WTC11 (cell line): ENCODE data around the gene OAT.
A peak's percentile ranks its signal among the peaks of the same experiment; 100 is the strongest.

Experiments used
- ATF3 ChIP-seq: sonication (generic); formaldehyde crosslinking; conservative IDR thresholded peaks from 2 replicates; pipeline ENCODE4 v1.8.1; 2022; ENCODE audit warnings: mild to moderate bottlenecking, missing genetic modification reagents
- CBFB ChIP-seq: sonication (generic); formaldehyde crosslinking; IDR thresholded peaks from 2 replicates; pipeline ENCODE4 v1.8.1; 2022; ENCODE audit warnings: mild to moderate bottlenecking, low read depth, missing genetic modification reagents
- CREB1 ChIP-seq: sonication (generic); formaldehyde crosslinking; IDR thresholded peaks from 2 replicates; pipeline ENCODE4 v1.8.0; 2023; ENCODE audit warnings: mild to moderate bottlenecking, missing genetic modification reagents
- CREM ChIP-seq: sonication (generic); formaldehyde crosslinking; IDR thresholded peaks from 2 replicates; pipeline ENCODE4 v1.8.1; 2022; ENCODE audit warnings: mild to moderate bottlenecking, missing genetic modification reagents, moderate library complexity
- CTCF ChIP-seq: fragments of 200-600 bp; IDR thresholded peaks from 2 replicates; pipeline ENCODE4 v1.8.0; 2022; ENCODE audit warnings: antibody characterized with exemption
- ESRRA ChIP-seq: sonication (generic); formaldehyde crosslinking; IDR thresholded peaks from 2 replicates; pipeline ENCODE4 v1.8.1; 2022; ENCODE audit warnings: mild to moderate bottlenecking, missing genetic modification reagents, borderline replicate concordance
- FOXP1 ChIP-seq: sonication (generic); formaldehyde crosslinking; IDR thresholded peaks from 2 replicates; pipeline ENCODE4 v1.8.0; 2022; ENCODE audit warnings: missing genetic modification reagents, mild to moderate bottlenecking, moderate library complexity, borderline replicate concordance
- NFATC4 ChIP-seq: fragments of 250-450 bp; sonication (Bioruptor Pico); IDR thresholded peaks from 2 replicates; pipeline ENCODE4 v1.9.0; 2021; ENCODE audit warnings: mild to moderate bottlenecking
- ZBTB21 ChIP-seq: sonication (generic); formaldehyde crosslinking; IDR thresholded peaks from 2 replicates; pipeline ENCODE4 v1.8.1; 2023; ENCODE audit warnings: mild to moderate bottlenecking, missing genetic modification reagents, borderline replicate concordance
- TF ChIP-seq, protein P1 (sequence below): sonication (generic); formaldehyde crosslinking; IDR thresholded peaks from 2 replicates; pipeline ENCODE4 v1.8.0; 2022; ENCODE audit warnings: mild to moderate bottlenecking, missing genetic modification reagents
- TF ChIP-seq, protein P2 (sequence below): sonication (generic); formaldehyde crosslinking; IDR thresholded peaks from 2 replicates; pipeline ENCODE4 v1.8.1; 2023; ENCODE audit warnings: mild to moderate bottlenecking, missing genetic modification reagents, moderate library complexity

- TF ChIP-seq CTCF: no peak
- no peak for TF ChIP-seq NFATC4 (CRISPR knock-in tag)
- TF ChIP-seq ZBTB21 (CRISPR knock-in tag): no peak
- no peak for TF ChIP-seq ESRRA
- no peak for TF ChIP-seq CREM (CRISPR knock-in tag)
- no peak for TF ChIP-seq CREB1 (CRISPR knock-in tag)
- no peak for TF ChIP-seq FOXP1 (CRISPR knock-in tag)
- no peak for TF ChIP-seq CBFB
- TF ChIP-seq ATF3: no peak
- TF ChIP-seq, protein P1, sequence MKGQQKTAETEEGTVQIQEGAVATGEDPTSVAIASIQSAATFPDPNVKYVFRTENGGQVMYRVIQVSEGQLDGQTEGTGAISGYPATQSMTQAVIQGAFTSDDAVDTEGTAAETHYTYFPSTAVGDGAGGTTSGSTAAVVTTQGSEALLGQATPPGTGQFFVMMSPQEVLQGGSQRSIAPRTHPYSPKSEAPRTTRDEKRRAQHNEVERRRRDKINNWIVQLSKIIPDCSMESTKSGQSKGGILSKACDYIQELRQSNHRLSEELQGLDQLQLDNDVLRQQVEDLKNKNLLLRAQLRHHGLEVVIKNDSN: peak; percentile 66
- TF ChIP-seq, protein P2, sequence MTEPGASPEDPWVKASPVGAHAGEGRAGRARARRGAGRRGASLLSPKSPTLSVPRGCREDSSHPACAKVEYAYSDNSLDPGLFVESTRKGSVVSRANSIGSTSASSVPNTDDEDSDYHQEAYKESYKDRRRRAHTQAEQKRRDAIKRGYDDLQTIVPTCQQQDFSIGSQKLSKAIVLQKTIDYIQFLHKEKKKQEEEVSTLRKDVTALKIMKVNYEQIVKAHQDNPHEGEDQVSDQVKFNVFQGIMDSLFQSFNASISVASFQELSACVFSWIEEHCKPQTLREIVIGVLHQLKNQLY (CRISPR knock-in tag): no peak
Observed at GRCh38 chr10:124450012-124450782, 31.5 kb upstream of the OAT start, which contains the start of gene NKX1-2.
